Transverse colon (tissue), 4 donors: ENCODE measurements around the gene CCDC24. TPM values are rescaled to one million over a fixed set of nuclear protein-coding genes. Genes with fewer than 3 reads are reported as not detected.
A peak's percentile ranks its signal among the peaks of the same experiment; 100 is the strongest.

Source experiments
- DNase-seq: peaks from one replicate; pipeline ENCODE4 v3.0.0-alpha.2; 2019
- H3K27ac ChIP-seq, 4 donors: fragments of 200-600 bp; sonication (generic); 2 replicates each; pipeline ENCODE4 v1.5.1; 2016 to 2018; ENCODE audit warnings: inconsistent platforms in 4 of 4
- H3K27me3 ChIP-seq: fragments of 200-600 bp; sonication (generic); 2 replicates; pipeline ENCODE4 v1.5.1; 2017; ENCODE audit warnings: inconsistent platforms
- H3K36me3 ChIP-seq, 4 donors: fragments of 200-600 bp; sonication (generic); 2 replicates each; pipeline ENCODE4 v1.5.1; 2017 to 2019; ENCODE audit warnings: inconsistent platforms in 4 of 4
- H3K4me1 ChIP-seq, 4 donors: fragments of 200-600 bp; sonication (generic); 2 replicates each; pipeline ENCODE4 v1.5.1; 2017 to 2020; ENCODE audit warnings: inconsistent platforms in 4 of 4
- H3K4me3 ChIP-seq, 4 donors: fragments of 200-600 bp; sonication (generic); 1 replicate in 1 of 4; 2 replicates in 3 of 4; pipeline versions ENCODE4 v1.5.1 to v1.6.1; 2017 to 2019; ENCODE audit warnings: inconsistent platforms in 4 of 4
- H3K9me3 ChIP-seq, 2 donors: fragments of 200-600 bp; sonication (generic); 2 replicates each; pipeline ENCODE4 v1.5.1; 2017 to 2019; ENCODE audit warnings: inconsistent platforms in 2 of 2
- EP300 ChIP-seq: sonication (generic); formaldehyde crosslinking; IDR thresholded peaks from one replicate; pipeline ENCODE4 v1.6.1; 2017; ENCODE audit warnings: antibody characterized with exemption, low read depth
- POLR2A ChIP-seq: fragments of 450-650 bp; IDR thresholded peaks from one replicate; pipeline ENCODE4 v1.6.1; 2016; ENCODE audit warnings: antibody characterized with exemption, mild to moderate bottlenecking, moderate library complexity
- POLR2AphosphoS5 ChIP-seq, 3 donors: sonication (generic); formaldehyde crosslinking; IDR thresholded peaks; one replicate each; pipeline ENCODE4 v1.6.1; 2016; ENCODE audit warnings: antibody characterized with exemption in 3 of 3
- WGBS, 2 donors: methylation state at CpG; one replicate each; pipeline ENCODE4 v1.1.5; 2018; ENCODE audit warnings: low coverage in 1 of 2; 5-methylcytosine and 5-hydroxymethylcytosine counted together
- in situ Hi-C, 4 donors: fragments of 200-750 bp; cut with MboI; loops; one replicate each; pipeline versions ENCODE4 v1.15.0 to v1.15.1; 2017; ENCODE audit warnings: low sequenced_read_pairs in 3 of 4, low pct_ligation_motif_present in 1 of 4, low pct_unique_long_range_greater_than_20kb in 1 of 4
- intact Hi-C: fragments of 100-400 bp; cut with DNase I; formaldehyde crosslinking; loops from one replicate; pipeline ENCODE4 v1.15.1; 2023; ENCODE audit warnings: low total_unique reads
- total RNA-seq, 4 donors: library from RNA; depleted of rRNA; stranded (reverse); fragments of >200 nt; gene quantifications; one replicate each; pipeline ENCODE4 v1.1.0, GENCODE V29; 2016
- TF ChIP-seq, protein P1 (sequence below), 5 experiments: fragments of 200-600 bp in 3 of 5; fragments of 450-650 bp in 2 of 5; sonication (generic) in 3 of 5; IDR thresholded peaks; 1 replicate in 2 of 5; 2 replicates in 3 of 5; pipeline ENCODE4 v1.5.1; 2016 to 2017; ENCODE audit warnings: antibody characterized with exemption in 5 of 5, inconsistent platforms in 3 of 5, mild to moderate bottlenecking in 2 of 5, moderate library complexity in 1 of 5

CCDC24 gene
- total RNA-seq, 4 donors from 2014 or later, result 13.8 to 22.0 (median 17.6) TPM

DNA sequence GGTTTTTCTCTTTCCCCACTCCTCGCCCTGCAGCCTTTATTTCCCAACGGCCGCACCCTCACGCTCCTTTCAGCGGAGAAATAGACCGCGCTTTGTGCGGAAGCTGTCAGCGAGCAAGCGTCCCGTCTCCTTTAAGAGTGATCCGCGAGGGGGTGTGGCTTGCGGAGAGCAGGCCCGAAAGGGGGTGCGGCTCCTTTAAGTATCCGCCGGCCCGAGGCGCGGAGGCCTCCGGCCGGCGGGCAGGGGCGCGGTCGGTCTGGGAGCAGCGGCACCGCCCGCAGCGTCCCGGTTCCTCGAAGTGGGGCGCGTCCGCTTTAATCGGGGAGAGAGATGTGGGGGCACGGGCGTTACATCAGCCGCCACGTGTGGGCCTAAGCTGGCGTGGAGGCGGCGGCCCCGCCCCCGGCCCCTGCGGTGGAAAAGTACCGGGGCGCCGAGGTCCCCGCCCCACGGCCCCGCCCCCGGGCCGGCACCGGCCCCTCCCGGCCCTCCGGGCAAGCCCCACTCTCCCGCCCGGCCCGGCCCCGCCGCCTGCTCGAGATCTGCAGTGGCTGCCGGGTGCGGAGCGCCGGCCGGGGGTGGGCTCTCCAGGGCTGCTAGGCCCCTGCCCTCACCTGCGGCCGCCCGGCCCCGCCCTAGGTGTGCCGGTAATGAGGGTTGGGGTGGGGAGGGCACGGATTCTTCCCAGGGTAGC, 38.7 kb downstream of the CCDC24 start:
- H3K4me3 ChIP-seq, result peak overlapping the region; percentile 82 to 90 (median 86)
- H3K27ac ChIP-seq, result peak overlapping the region; percentile 90 to 98 (median 96)
- H3K27me3 ChIP-seq, result no peaks in the 10 kb centered on the region
- peak; percentile 56 to 83 (median 74) for TF ChIP-seq POLR2AphosphoS5 (IDR thresholded peaks at IDR 0.05)
- peak; percentile 2 for TF ChIP-seq EP300
- peak; percentile 37 for TF ChIP-seq POLR2A
- TF ChIP-seq, protein P1, sequence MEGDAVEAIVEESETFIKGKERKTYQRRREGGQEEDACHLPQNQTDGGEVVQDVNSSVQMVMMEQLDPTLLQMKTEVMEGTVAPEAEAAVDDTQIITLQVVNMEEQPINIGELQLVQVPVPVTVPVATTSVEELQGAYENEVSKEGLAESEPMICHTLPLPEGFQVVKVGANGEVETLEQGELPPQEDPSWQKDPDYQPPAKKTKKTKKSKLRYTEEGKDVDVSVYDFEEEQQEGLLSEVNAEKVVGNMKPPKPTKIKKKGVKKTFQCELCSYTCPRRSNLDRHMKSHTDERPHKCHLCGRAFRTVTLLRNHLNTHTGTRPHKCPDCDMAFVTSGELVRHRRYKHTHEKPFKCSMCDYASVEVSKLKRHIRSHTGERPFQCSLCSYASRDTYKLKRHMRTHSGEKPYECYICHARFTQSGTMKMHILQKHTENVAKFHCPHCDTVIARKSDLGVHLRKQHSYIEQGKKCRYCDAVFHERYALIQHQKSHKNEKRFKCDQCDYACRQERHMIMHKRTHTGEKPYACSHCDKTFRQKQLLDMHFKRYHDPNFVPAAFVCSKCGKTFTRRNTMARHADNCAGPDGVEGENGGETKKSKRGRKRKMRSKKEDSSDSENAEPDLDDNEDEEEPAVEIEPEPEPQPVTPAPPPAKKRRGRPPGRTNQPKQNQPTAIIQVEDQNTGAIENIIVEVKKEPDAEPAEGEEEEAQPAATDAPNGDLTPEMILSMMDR (IDR thresholded peaks at IDR 0.05), result no peak
- in situ Hi-C loops, result loop anchor here in 1 of 4 donors (25.0 kb wide), 1 partner anchor 268 kb away; no protein-coding TSS in a partner anchor
- WGBS, 2 donors, result 0% methylated on average over 37 of the region's 75 CpGs; no CpG with 5 or more reads in 1 of the 2 donors
- intact Hi-C loops, result no loop called here
- H3K9me3 ChIP-seq, result no peaks in the 10 kb centered on the region
- DNase-seq, result peak; percentile 95
- H3K36me3 ChIP-seq, result no peaks in the 10 kb centered on the region
- H3K4me1 ChIP-seq, result peaks cover 25 to 56% (median 43%) of the 10 kb centered on the region in 4 donors

DNA sequence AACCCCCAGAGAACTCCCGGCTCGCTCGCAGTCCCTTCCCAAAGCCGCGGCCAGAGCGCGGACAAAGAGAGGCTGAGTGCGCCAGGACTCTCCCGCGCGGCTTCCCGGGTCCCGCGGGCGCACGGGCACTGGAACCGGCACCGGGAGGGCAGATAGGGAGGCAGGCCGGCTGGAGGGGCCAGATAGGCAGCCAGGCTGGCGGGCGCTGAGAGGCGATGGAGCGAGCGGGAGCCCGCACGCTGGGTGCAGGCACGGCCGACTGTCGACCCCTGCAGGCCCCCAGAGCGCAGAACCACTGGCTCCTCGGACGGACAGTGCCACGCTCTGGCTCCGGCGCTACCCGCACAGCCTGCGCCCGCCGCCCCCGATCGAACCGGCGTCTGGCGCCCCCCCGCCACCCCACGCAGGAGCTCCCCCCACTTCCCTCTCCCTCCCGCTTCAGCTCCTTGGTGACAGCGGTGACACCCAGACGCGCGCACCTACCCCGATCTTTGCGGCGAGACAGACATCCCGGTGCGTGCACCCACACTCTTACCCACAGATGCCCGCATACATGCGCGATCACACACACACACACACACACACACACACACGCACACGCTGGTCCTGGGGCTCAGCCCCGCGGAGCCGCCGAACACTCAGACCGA, 39.3 kb downstream of the CCDC24 start:
- Histone ChIP-seq H3K4me3 (peak overlapping the region; percentile 82 to 90 (median 86)), H3K36me3 (no peaks in the 10 kb centered on the region), H3K27ac (peak overlapping the region; percentile 90 to 98 (median 96)), H3K4me1 (peaks cover 24 to 55% (median 46%) of the 10 kb centered on the region in 4 donors), H3K27me3 (no peaks in the 10 kb centered on the region), H3K9me3 (no peaks in the 10 kb centered on the region)
- intact Hi-C loops (no loop called here), in situ Hi-C loops (loop anchor here in 1 of 4 donors (25.0 kb wide), 1 partner anchor 268 kb away; no protein-coding TSS in a partner anchor)
- peak; percentile 37 for DNase-seq
- WGBS, 2 donors, result 0% methylated on average over 49 of the region's 66 CpGs; no CpG with 5 or more reads in 1 of the 2 donors
- TF ChIP-seq POLR2AphosphoS5 (IDR thresholded peaks at IDR 0.05) (peak in 2 of 3 donors; percentile 1 to 26), POLR2A (peak; percentile 72), EP300 (no peak)
- TF ChIP-seq, protein P1 (IDR thresholded peaks at IDR 0.05), result peak in 1 of 5 experiments; percentile 23

DNA sequence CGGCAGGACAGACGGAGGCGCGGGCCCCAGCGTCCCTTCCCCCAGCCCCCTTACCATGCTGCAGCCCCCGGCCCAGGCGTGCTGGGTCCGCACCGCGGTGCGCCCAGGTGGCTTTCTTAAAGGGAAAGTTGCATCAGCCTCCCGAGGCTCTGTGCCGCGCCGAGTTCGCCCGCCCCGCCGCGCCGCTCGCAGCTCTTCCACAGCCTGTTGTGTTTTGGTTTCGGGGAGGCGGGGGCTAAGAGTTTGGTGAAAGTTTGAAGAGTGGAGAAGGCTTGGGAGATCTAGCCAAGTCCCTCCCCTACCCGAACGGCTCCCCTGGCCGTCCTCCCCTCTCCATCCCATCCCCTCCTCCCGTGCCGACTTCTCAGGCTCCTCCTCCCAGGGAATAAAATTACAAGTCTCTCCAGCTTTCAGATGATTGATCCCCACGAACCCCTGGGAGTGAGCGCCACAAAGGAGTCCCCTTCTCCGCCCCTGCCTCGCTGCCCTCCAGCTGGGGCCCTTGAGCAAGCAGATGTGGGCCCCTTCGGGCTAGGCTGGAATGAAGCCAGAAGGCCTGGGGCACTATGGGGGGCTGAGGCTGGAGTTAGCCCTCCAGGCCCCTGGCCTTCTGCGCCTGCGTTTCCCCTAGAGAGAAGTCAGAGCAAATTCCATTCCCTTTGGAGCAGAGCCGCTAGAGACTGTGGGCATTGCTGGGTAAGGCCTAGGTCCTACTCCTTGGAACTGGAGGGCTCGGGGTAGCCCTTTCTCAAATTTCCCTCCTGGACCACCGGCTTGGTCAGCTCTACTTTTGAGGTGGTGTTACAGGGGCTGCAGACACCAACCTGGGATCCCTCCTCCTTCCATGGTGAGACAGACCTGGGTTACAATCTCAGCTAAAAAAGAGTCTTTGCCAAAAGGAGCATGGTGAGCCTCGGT, 40.1 kb downstream of the CCDC24 start, which contains the start of gene SLC6A9:
Gene SLC6A9 (minus strand): TSS at position 211 of the 918 bp plus-strand sequence. CDS start 7,185 bp downstream, outside the sequence.
- WGBS, 2 donors, result 11 to 80% methylated on average over 2 to 38 of the region's 40 CpGs
- H3K27me3 ChIP-seq, result no peaks in the 10 kb centered on the region
- peak within 1 kb of the TSS; percentile 82 to 90 (median 86) for H3K4me3 ChIP-seq
- H3K36me3 ChIP-seq, result no peaks in the 10 kb centered on the region
- DNase-seq, result peak; percentile 69
- TF ChIP-seq EP300 (no peak), POLR2AphosphoS5 (IDR thresholded peaks at IDR 0.05) (peak in 2 of 3 donors; percentile 48 to 68)
- intact Hi-C loops, result no loop called here
- in situ Hi-C loops, result loop anchor here in 1 of 4 donors (25.0 kb wide), 1 partner anchor 269 kb away; no protein-coding TSS in a partner anchor
- peaks cover 27 to 55% (median 47%) of the 10 kb centered on the region in 4 donors for H3K4me1 ChIP-seq
- no peaks in the 10 kb centered on the region for H3K9me3 ChIP-seq
- H3K27ac ChIP-seq, result peak within 1 kb of the TSS; percentile 90 to 98 (median 96)

DNA sequence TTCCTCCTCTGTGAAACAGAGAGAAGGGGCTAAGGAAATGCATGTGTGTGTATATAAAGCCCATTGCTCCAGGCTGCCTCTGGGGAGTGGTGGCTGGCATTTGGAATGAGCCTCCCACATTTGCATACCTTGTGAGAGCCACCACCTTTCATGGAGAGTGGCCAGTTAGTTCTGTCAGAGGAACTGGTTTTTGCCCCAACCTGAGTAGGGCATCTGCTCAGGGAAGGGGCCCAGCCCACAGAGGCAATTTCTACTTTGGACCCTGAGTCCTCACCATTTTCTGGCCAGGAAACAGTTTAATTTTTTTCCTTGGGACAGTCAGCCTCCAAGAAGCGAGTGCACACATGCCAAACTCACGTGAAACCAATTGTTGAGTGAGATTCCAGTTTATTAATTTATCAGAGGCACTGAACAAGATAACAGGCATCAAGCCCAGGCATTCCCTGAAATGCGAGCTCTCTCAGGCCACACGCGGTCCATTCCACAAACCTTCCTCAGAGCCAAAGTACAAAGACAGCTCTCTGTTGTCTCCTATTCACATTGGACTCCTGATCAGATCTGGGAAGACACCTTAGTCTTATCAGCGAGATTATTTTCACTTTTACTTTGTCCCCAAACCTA, 40.9 kb downstream of the CCDC24 start:
- TF ChIP-seq, protein P1 (IDR thresholded peaks at IDR 0.05), result no peak
- TF ChIP-seq POLR2AphosphoS5 (IDR thresholded peaks at IDR 0.05), result no peak
- TF ChIP-seq EP300, result no peak
- no peak for TF ChIP-seq POLR2A
- intact Hi-C loops, result no loop called here
- Histone ChIP-seq H3K9me3 (no peaks in the 10 kb centered on the region), H3K36me3 (no peaks in the 10 kb centered on the region), H3K4me1 (peaks cover 27 to 52% (median 47%) of the 10 kb centered on the region in 4 donors), H3K27ac (peak overlapping the region; percentile 90 to 98 (median 96)), H3K4me3 (no peak overlapping the region), H3K27me3 (no peaks in the 10 kb centered on the region)
- WGBS, 2 donors, result 34 to 51% methylated on average over 5 to 6 of the region's 6 CpGs
- in situ Hi-C loops, result loop anchor here in 1 of 4 donors (25.0 kb wide), 1 partner anchor 270 kb away; no protein-coding TSS in a partner anchor
- peak; percentile 58 for DNase-seq
